GM18873 (cell line): ENCODE data around the gene LRTM2.

Experiments
- ATAC-seq: cut with Tn5 transposase; IDR thresholded peaks from one replicate; pipeline ENCODE4 v1.9.1; 2021; ENCODE audit warnings: mild to moderate bottlenecking, moderate library complexity, moderate number of reproducible peaks; ENCODE audit not compliant: unreplicated experiment, low FRiP score

LRTM2 gene

GRCh38 chr12:1820191-1820895 is at the start of gene LRTM2:
TSS of gene LRTM2 (plus strand) at chr12:1820565. CDS start at chr12:1828149, 7,584 bp downstream.
- ATAC-seq: no peak

GRCh38 chr12:1773937-1774655 is 46.3 kb upstream of the LRTM2 start:
- ATAC-seq: no peak

- no peak for ATAC-seq
These were observed 44.0 kb upstream of the LRTM2 start for GRCh38 chr12:1776170-1776921.

- no peak for ATAC-seq
These were observed 42.6 kb upstream of the LRTM2 start for GRCh38 chr12:1777798-1778197.

GRCh38 chr12:1778911-1779310 is 41.5 kb upstream of the LRTM2 start:
- no peak for ATAC-seq

- ATAC-seq: no peak
These were observed 40.6 kb upstream of the LRTM2 start for GRCh38 chr12:1779783-1780182.

GRCh38 chr12:1781772-1782171 is 38.6 kb upstream of the LRTM2 start:
- no peak for ATAC-seq

GRCh38 chr12:1782215-1782614 is 38.1 kb upstream of the LRTM2 start:
- ATAC-seq: no peak

- ATAC-seq: no peak
These were observed 32.7 kb upstream of the LRTM2 start for GRCh38 chr12:1787714-1788113.

GRCh38 chr12:1790444-1790843 is 29.9 kb upstream of the LRTM2 start:
- ATAC-seq: no peak

- no peak for ATAC-seq
These were observed 29.1 kb upstream of the LRTM2 start for GRCh38 chr12:1791104-1791841.

GRCh38 chr12:1792406-1792805 is 28.0 kb upstream of the LRTM2 start:
- ATAC-seq: no peak

GRCh38 chr12:1793426-1794210 is 26.7 kb upstream of the LRTM2 start:
- no peak for ATAC-seq

GRCh38 chr12:1794440-1795090 is 25.8 kb upstream of the LRTM2 start:
- ATAC-seq: no peak

- ATAC-seq: no peak
These were observed 25.1 kb upstream of the LRTM2 start for GRCh38 chr12:1795221-1795784.

GRCh38 chr12:1795785-1796514 is 24.4 kb upstream of the LRTM2 start:
- peak; percentile 63 for ATAC-seq

GRCh38 chr12:1796515-1797010 is 23.8 kb upstream of the LRTM2 start:
- no peak for ATAC-seq
